HG03064 (cell line): ENCODE data around the gene TGM3.

ENCODE experiments used
- ATAC-seq: cut with Tn5 transposase; IDR thresholded peaks from one replicate; pipeline ENCODE4 v1.9.1; 2021; ENCODE audit warnings: low read depth; ENCODE audit not compliant: unreplicated experiment

The TGM3 gene

GRCh38 chr20:2305029-2305428 is 9.2 kb downstream of the TGM3 start:
- ATAC-seq, result no peak

- ATAC-seq, result no peak
Observed at GRCh38 chr20:2305479-2305878, 9.7 kb downstream of the TGM3 start.

GRCh38 chr20:2305946-2306345 is 10.1 kb downstream of the TGM3 start:
- ATAC-seq, result no peak

- ATAC-seq, result no peak
Observed at GRCh38 chr20:2307136-2307535, 11.3 kb downstream of the TGM3 start.

GRCh38 chr20:2311329-2311728 is 15.5 kb downstream of the TGM3 start:
- no peak for ATAC-seq

GRCh38 chr20:2312876-2313275 is 17.1 kb downstream of the TGM3 start:
- no peak for ATAC-seq

- ATAC-seq, result no peak
Observed at GRCh38 chr20:2313316-2313715, 17.5 kb downstream of the TGM3 start.

- ATAC-seq, result no peak
Observed at GRCh38 chr20:2314759-2315439, 19.1 kb downstream of the TGM3 start.

GRCh38 chr20:2315440-2315778 is 19.6 kb downstream of the TGM3 start:
- no peak for ATAC-seq

- ATAC-seq, result no peak
Observed at GRCh38 chr20:2316847-2317495, 21.2 kb downstream of the TGM3 start.

- no peak for ATAC-seq
Observed at GRCh38 chr20:2320813-2321658, 25.2 kb downstream of the TGM3 start.

- ATAC-seq, result no peak
Observed at GRCh38 chr20:2323051-2323450, 27.2 kb downstream of the TGM3 start.

- no peak for ATAC-seq
Observed at GRCh38 chr20:2326046-2326445, 30.2 kb downstream of the TGM3 start.

GRCh38 chr20:2327620-2328555 is 32.1 kb downstream of the TGM3 start:
- ATAC-seq, result no peak

GRCh38 chr20:2329286-2329685 is 33.5 kb downstream of the TGM3 start:
- no peak for ATAC-seq

- ATAC-seq, result no peak
Observed at GRCh38 chr20:2330090-2330695, 34.4 kb downstream of the TGM3 start.

- ATAC-seq, result no peak
Observed at GRCh38 chr20:2331106-2331505, 35.3 kb downstream of the TGM3 start.

GRCh38 chr20:2331901-2332565 is 36.2 kb downstream of the TGM3 start:
- no peak for ATAC-seq

- ATAC-seq, result no peak
Observed at GRCh38 chr20:2332711-2333110, 36.9 kb downstream of the TGM3 start.

- ATAC-seq, result no peak
Observed at GRCh38 chr20:2333821-2334220, 38.0 kb downstream of the TGM3 start.
